Smooth muscle cell (in vitro differentiated cells): ENCODE results near the gene SMURF1. TPM values are rescaled to one million over a fixed set of nuclear protein-coding genes. Genes with fewer than 3 reads are reported as not detected.

Experiments
- DNase-seq: peaks from one replicate; lab custom pipeline; 2025; ENCODE audit not compliant: unreplicated experiment; lab: John Stamatoyannopoulos, UW
- H2AFZ ChIP-seq: fragments of 200-600 bp; sonication (generic); 2 replicates; pipeline ENCODE4 v1.6.0; 2016; ENCODE audit warnings: antibody characterized with exemption, low read depth, mild to moderate bottlenecking
- H3F3A ChIP-seq: fragments of 200-600 bp; sonication (generic); 2 replicates; pipeline ENCODE4 v1.6.0; 2017; ENCODE audit warnings: antibody characterized with exemption, low read depth
- H3K27ac ChIP-seq: fragments of 200-600 bp; sonication (generic); 2 replicates; pipeline ENCODE4 v1.5.1; 2016; ENCODE audit warnings: low read depth, mild to moderate bottlenecking
- H3K27me3 ChIP-seq: fragments of 200-600 bp; sonication (generic); 2 replicates; pipeline ENCODE4 v1.6.1; 2016; ENCODE audit warnings: low read depth, mild to moderate bottlenecking
- H3K36me3 ChIP-seq: fragments of 200-600 bp; sonication (generic); 2 replicates; pipeline ENCODE4 v1.5.1; 2016; ENCODE audit warnings: low read depth
- H3K4me1 ChIP-seq: fragments of 200-600 bp; sonication (generic); 2 replicates; pipeline ENCODE4 v1.5.1; 2016; ENCODE audit warnings: low read depth
- H3K4me2 ChIP-seq: fragments of 200-600 bp; sonication (generic); 2 replicates; pipeline ENCODE4 v1.6.0; 2016; ENCODE audit warnings: mild to moderate bottlenecking
- H3K4me3 ChIP-seq: fragments of 200-600 bp; sonication (generic); 2 replicates; pipeline ENCODE4 v1.5.1; 2016; ENCODE audit warnings: mild to moderate bottlenecking
- H3K79me2 ChIP-seq: fragments of 200-600 bp; sonication (generic); 2 replicates; pipeline ENCODE4 v1.6.0; 2016; ENCODE audit warnings: low read depth, mild to moderate bottlenecking
- H3K9ac ChIP-seq: fragments of 200-600 bp; sonication (generic); 2 replicates; pipeline ENCODE4 v1.6.0; 2016; ENCODE audit warnings: low read depth
- H3K9me3 ChIP-seq: fragments of 200-600 bp; sonication (generic); replicated peaks from 2 replicates; pipeline ENCODE4 v1.5.1; 2016; ENCODE audit warnings: low read depth
- H4K20me1 ChIP-seq: fragments of 200-600 bp; sonication (generic); 2 replicates; pipeline ENCODE4 v1.6.0; 2016; ENCODE audit warnings: low read depth
- WGBS: methylation state at CpG from one replicate; pipeline ENCODE4 v1.1.7; 2016; ENCODE audit warnings: low lambda C conversion rate; 5-methylcytosine and 5-hydroxymethylcytosine counted together
- polyA plus RNA-seq: library from polyadenylated mRNA; unstranded; fragments of >200 nt; fragmentation: Nextera tagmentation; extraction: Ambion mirVana; gene quantifications from 2 replicates; pipeline ENCODE4 v1.2.1, GENCODE V29; 2016
- total RNA-seq: library from RNA; depleted of rRNA; stranded (reverse); fragments of >200 nt; gene quantifications from 2 replicates; pipeline ENCODE4 v1.2.3, GENCODE V29; 2014
- TF ChIP-seq, protein P1 (sequence below): fragments of 200-600 bp; sonication (generic); IDR thresholded peaks from 2 replicates; pipeline ENCODE4 v1.5.1; 2017; ENCODE audit warnings: borderline replicate concordance, mild to moderate bottlenecking, antibody characterized with exemption; ENCODE audit not compliant: insufficient read depth, poor library complexity, severe bottlenecking

The SMURF1 gene
- total and polyA plus RNA-seq, 2 experiments from 2014 or later: 17.5 to 28.5 TPM

DNA sequence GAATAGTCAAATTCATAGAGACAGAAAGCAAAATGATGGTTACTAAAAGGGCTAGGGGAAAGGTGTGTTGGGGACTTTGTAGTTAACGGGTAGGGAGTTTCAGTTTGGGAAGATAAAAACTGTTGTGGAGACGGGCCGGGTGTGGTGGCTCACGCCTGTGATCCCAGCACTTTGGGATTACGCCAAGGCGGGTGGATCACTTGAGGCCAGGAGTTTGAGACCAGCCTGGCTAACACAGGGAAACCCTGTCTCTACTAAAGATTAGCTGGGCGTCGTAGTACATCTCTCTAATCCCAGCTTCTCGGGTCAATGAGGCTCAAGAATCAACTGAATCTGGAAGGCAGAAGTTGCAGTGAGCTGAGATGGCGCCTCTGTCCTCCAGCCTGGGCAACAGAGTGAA is 33.3 kb upstream of the SMURF1 start:
- Histone ChIP-seq H3K9ac (no peak overlapping the region), H3K27ac (no peak overlapping the region), H3K4me3 (no peak overlapping the region), H4K20me1 (no peaks in the 10 kb centered on the region), H3K9me3 (no peaks in the 10 kb centered on the region), H3K27me3 (no peaks in the 10 kb centered on the region), H3K4me2 (no peak overlapping the region), H3K79me2 (no peaks in the 10 kb centered on the region), H2AFZ (no peak overlapping the region), H3K36me3 (no peaks in the 10 kb centered on the region), H3K4me1 (no peaks in the 10 kb centered on the region), H3F3A (no peaks in the 10 kb centered on the region)
- TF ChIP-seq, protein P1, sequence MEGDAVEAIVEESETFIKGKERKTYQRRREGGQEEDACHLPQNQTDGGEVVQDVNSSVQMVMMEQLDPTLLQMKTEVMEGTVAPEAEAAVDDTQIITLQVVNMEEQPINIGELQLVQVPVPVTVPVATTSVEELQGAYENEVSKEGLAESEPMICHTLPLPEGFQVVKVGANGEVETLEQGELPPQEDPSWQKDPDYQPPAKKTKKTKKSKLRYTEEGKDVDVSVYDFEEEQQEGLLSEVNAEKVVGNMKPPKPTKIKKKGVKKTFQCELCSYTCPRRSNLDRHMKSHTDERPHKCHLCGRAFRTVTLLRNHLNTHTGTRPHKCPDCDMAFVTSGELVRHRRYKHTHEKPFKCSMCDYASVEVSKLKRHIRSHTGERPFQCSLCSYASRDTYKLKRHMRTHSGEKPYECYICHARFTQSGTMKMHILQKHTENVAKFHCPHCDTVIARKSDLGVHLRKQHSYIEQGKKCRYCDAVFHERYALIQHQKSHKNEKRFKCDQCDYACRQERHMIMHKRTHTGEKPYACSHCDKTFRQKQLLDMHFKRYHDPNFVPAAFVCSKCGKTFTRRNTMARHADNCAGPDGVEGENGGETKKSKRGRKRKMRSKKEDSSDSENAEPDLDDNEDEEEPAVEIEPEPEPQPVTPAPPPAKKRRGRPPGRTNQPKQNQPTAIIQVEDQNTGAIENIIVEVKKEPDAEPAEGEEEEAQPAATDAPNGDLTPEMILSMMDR: no peak
- WGBS: 89% methylated on average over 10 of the region's 10 CpGs
- no peak for DNase-seq

DNA sequence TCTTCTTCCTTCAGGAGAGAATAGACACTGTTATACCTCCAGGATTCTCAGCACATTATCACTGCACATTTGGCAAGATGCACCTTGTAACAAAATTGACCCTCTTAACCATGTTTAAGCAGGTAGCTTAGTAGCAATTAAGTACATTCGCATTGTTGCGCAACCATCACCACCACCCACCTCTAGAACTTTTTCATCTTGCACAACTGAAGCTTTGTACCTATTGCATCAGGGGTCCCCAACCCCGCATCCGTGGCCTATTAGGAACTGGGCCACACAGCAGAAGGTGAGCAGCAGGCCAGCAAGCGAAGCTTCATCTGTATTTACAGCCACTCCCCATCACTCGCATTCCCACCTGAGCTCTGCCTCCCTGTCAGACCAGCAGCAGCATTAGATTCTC is 29.9 kb upstream of the SMURF1 start:
- TF ChIP-seq, protein P1: no peak
- Histone ChIP-seq H2AFZ (no peak overlapping the region), H3K9me3 (no peaks in the 10 kb centered on the region), H3K79me2 (no peaks in the 10 kb centered on the region), H3K9ac (no peak overlapping the region), H3K4me3 (no peak overlapping the region), H3K36me3 (no peaks in the 10 kb centered on the region), H3K4me2 (no peak overlapping the region), H3F3A (no peaks in the 10 kb centered on the region), H3K4me1 (no peaks in the 10 kb centered on the region), H3K27me3 (no peaks in the 10 kb centered on the region), H4K20me1 (no peaks in the 10 kb centered on the region), H3K27ac (no peak overlapping the region)
- WGBS: 89% methylated on average over 6 of the region's 6 CpGs
- no peak for DNase-seq

DNA sequence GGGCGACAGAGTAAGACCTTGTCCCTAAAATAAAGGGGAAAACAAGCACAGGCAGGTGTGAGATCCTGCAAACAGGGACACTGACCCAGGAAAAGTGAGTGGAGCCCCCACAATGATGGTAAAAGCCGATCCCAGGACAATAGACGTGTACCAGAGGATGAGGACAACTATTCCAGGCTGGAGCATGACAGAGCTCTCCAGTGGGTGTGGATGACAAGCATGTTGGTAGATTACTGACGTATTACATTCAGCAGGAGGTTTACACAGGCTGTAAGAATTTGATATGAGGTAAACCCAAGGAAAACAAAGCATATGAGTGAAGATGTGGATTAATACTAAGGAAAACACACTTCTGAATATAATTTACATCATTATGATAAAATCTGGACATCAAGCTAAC is 27.8 kb upstream of the SMURF1 start:
- H4K20me1 ChIP-seq: no peaks in the 10 kb centered on the region
- WGBS: 81% methylated on average over 4 of the region's 4 CpGs
- TF ChIP-seq, protein P1: no peak
- H3F3A ChIP-seq: no peaks in the 10 kb centered on the region
- no peak overlapping the region for H3K4me2 ChIP-seq
- no peak overlapping the region for H3K9ac ChIP-seq
- H3K9me3 ChIP-seq: no peaks in the 10 kb centered on the region
- H3K79me2 ChIP-seq: no peaks in the 10 kb centered on the region
- no peaks in the 10 kb centered on the region for H3K27me3 ChIP-seq
- no peaks in the 10 kb centered on the region for H3K36me3 ChIP-seq
- no peak overlapping the region for H3K27ac ChIP-seq
- DNase-seq: no peak
- no peak overlapping the region for H3K4me3 ChIP-seq
- no peak overlapping the region for H2AFZ ChIP-seq
- H3K4me1 ChIP-seq: no peaks in the 10 kb centered on the region

DNA sequence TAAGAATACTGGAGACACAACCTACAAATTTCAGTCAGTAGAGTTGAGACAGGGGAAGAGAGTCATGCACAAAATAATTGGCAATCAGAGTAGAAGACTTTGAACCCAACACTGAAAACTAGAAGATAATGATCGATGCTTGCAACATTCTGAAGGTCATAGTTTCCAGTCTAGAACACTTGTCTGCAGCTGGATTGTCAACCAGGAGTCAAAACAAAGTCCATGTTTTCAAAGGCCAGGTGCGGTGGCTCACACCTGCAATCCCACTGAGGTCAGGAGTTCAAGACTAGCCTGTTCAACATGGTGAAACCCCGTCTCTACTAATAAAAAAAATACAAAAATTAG is 26.8 kb upstream of the SMURF1 start:
- H3K4me2 ChIP-seq: no peak overlapping the region
- H3K4me1 ChIP-seq: no peaks in the 10 kb centered on the region
- WGBS: 86% methylated on average over 3 of the region's 3 CpGs
- H3K9me3 ChIP-seq: no peaks in the 10 kb centered on the region
- H4K20me1 ChIP-seq: no peaks in the 10 kb centered on the region
- H3K36me3 ChIP-seq: no peaks in the 10 kb centered on the region
- H3K27me3 ChIP-seq: no peaks in the 10 kb centered on the region
- no peak overlapping the region for H3K9ac ChIP-seq
- H3K27ac ChIP-seq: no peak overlapping the region
- no peak for DNase-seq
- no peak overlapping the region for H2AFZ ChIP-seq
- H3F3A ChIP-seq: no peaks in the 10 kb centered on the region
- no peak overlapping the region for H3K4me3 ChIP-seq
- H3K79me2 ChIP-seq: no peaks in the 10 kb centered on the region
- TF ChIP-seq, protein P1: no peak
